Transverse colon (tissue), 4 donors: ENCODE measurements around the gene ADGRG3.

ENCODE experiments used
- CTCF ChIP-seq, 5 experiments: fragments of 200-600 bp in 3 of 5; fragments of 450-650 bp in 2 of 5; sonication (generic) in 3 of 5; IDR thresholded peaks; 1 replicate in 2 of 5; 2 replicates in 3 of 5; pipeline ENCODE4 v1.5.1; 2016 to 2017; ENCODE audit warnings: antibody characterized with exemption in 5 of 5, inconsistent platforms in 3 of 5, mild to moderate bottlenecking in 2 of 5, moderate library complexity in 1 of 5
- EP300 ChIP-seq: sonication (generic); formaldehyde crosslinking; IDR thresholded peaks from one replicate; pipeline ENCODE4 v1.6.1; 2017; ENCODE audit warnings: antibody characterized with exemption, low read depth
- POLR2AphosphoS5 ChIP-seq, 3 donors: sonication (generic); formaldehyde crosslinking; IDR thresholded peaks; one replicate each; pipeline ENCODE4 v1.6.1; 2016; ENCODE audit warnings: antibody characterized with exemption in 3 of 3

- no peak for TF ChIP-seq CTCF (IDR thresholded peaks at IDR 0.05)
- no peak for TF ChIP-seq EP300
- TF ChIP-seq POLR2AphosphoS5 (IDR thresholded peaks at IDR 0.05), result no peak
These were observed 64.6 kb downstream of the ADGRG3 start for GRCh38 chr16:57732714-57733113.
